Left forelimb (tissue), 1 donor: Measurements from ENCODE around the gene ZFP57.

Experiments
- DNase-seq: peaks from one replicate; pipeline ENCODE4 v3.0.0-alpha.2; 2018; ENCODE audit warnings: low spot score

Gene ZFP57

GRCh38 chr6:29655658-29656057, 25.3 kb downstream of the ZFP57 start:
- DNase-seq: no peak

GRCh38 chr6:29653452-29654038, 27.4 kb downstream of the ZFP57 start:
- DNase-seq: no peak

DNA sequence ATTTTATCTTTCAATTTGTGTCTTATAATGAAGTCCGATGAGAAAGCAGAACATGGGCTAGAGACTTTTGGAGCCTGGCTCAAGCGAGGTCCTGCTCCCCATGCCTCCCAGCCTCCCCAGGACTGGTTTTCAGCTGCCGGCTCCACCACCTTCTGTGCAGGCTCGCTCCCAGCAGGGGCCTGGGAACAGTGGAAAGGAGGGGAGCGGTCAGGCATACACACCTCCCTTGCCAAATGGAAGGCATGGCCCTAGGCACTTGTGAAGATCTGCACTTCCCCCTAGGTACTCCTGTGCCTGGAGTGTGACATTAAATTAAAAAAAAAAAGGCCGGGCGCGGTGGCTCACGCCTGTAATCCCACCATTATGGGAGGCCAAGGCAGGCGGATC, 28.8 kb downstream of the ZFP57 start:
- no peak for DNase-seq

DNA sequence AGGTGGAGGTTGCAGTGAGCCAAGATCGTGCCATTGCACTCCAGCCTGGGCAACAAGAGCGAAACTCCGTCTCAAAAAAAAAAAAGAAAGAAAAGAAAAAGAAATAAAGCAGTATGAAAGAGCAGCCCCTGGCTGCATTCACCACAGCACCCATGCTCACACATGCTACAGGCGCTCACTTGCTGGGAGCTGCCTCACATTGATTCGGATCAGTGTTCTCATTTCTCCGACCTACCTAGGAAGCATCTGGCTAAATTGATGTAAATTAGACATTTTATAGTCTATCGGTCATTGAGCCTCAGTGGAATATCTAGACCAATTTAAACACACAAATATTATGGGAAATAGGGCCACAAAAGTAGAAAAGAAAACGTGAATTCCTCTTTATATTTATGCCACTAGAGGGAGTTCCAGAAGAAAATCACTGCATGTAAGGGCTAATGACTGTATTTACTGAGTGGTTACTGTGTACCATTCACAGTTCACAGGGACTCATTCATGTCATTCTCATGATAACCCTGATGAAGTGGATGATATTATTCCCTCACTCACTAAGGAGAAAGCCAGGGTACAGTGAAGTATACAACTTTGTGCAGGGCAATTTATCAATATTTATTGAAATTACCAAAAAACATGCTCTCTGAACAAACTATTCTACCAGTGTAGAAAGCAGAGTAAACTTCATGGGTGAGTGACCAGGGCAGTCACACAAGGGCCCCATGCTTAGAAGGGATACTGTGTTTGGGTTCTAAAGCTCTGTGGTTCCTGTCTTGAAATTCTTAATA, 29.3 kb downstream of the ZFP57 start:
- no peak for DNase-seq

DNA sequence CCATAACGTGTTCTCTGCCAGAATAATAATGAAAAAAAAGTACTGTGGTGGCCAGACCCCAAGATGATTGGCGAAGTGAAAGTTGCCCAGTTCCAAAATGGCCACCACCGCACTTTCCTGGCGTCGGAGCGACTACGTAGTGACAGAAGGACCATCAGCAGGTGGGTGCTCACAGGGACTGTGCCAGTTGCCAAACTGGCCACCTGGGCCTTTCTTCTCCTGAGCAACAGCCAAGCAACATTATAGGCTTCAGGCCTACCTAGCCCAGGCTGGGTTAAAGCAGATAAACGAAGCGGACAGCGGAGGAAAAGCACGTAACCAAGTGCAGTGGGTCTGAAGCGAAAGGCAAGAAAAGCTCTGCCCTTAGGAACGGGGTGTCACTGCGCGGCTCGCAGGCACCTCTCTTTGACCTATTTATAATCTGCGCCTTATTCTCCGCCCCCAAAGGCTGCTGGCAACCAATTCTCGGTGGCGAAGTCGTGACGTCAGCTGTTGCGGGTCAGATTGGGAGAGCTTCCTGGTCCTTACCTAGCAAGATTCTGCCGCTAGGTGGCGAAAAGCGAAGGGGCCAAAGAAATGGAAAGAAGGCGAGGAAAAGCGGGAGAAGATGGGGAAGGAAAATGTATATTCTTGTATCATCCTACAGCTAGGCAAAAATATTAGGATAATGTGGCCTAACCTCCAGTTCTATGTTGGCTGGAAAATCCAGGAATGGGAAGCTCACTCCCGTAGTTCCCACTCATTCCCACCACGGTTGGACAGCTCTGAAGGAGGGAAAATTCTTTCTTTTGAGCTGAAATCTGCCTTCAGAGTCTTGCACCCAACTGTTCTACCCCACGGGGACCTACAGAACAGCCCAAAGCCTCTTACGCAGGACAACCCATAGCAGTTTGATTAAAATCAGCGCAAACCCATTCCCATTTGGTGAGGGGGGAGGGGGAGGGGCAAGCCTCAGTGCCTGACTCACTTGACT, 31.0 kb downstream of the ZFP57 start:
- peak; percentile 95 for DNase-seq

GRCh38 chr6:29647927-29648642, 32.9 kb downstream of the ZFP57 start:
- DNase-seq: no peak

DNA sequence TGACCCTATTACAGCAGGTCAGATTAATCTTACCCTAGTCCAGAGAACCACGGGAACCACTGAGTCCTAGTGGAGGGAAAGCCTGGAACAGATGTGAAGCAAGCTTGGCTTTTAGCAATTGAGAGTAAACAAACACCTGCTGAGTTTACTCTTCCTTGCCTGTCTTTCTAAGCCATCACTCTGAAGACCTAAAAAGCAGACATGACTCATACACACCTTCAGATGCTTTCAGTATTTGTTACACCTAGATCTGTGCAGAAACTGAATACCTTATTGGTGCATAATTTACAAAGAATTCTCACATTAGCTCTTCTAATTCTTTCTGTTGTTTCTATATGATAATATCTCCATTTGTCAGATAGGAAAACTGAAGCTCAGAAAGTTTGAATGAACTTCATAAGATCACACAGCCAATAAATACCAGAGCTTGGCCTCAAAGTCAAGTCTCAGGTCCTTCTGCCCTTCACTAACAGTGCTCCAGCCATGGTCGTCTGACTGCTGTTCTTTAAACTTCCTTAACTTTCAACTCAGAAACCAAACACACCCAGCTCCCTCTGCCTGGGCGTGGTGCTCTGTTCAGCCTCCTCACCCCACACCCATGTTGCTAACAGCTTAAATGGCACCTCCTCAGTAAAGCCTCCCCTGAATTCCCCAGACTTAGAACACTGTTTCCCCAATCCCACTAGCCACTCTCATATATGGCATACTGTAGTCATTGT, 39.4 kb downstream of the ZFP57 start:
- no peak for DNase-seq

DNA sequence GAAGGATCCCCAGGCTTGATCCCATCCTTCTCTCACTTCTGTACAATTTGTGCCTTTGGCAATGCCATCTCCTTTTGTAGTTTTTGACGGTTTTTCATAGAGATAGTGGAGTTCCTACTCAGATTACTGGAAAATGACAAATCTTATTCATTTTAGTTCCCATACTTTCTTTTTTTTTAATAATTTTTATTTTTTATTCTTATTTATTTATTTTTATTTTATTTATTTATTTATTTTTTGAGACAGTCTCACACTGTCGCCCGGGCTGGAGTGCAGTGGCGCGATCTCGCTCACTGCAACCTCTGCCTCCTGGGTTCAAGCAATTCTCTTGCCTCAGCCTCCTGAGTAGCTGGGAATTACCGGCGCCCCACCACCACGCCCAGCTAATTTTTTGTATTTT, 43.7 kb downstream of the ZFP57 start:
- DNase-seq: no peak

DNA sequence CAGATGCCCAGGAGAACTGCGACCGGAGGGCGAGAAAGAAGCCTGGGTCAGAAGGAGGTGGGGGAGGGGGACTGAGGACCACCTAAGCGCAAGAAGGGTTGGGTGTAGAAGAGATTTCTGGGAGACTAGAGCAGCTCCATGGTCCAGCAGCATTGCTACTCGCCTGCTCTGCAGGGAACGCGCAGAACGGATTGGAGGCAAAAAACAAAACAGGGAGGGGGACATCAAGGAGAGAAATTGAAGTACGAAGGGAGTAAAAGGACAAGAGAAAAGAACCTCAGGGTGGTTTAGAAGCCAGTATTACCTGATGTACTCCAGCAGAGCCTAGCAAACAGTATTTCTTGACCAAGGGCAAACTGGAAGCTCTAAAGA, 47.4 kb downstream of the ZFP57 start:
- DNase-seq: no peak

GRCh38 chr6:29632789-29633533, 48.0 kb downstream of the ZFP57 start, which contains the start of gene GABBR1:
GABBR1 (minus strand) TSS chr6:29633183; CDS start chr6:29632385, 798 bp downstream.
- peak; percentile 93 for DNase-seq

GRCh38 chr6:29631860-29632731, 48.9 kb downstream of the ZFP57 start:
- DNase-seq: peak; percentile 79

DNA sequence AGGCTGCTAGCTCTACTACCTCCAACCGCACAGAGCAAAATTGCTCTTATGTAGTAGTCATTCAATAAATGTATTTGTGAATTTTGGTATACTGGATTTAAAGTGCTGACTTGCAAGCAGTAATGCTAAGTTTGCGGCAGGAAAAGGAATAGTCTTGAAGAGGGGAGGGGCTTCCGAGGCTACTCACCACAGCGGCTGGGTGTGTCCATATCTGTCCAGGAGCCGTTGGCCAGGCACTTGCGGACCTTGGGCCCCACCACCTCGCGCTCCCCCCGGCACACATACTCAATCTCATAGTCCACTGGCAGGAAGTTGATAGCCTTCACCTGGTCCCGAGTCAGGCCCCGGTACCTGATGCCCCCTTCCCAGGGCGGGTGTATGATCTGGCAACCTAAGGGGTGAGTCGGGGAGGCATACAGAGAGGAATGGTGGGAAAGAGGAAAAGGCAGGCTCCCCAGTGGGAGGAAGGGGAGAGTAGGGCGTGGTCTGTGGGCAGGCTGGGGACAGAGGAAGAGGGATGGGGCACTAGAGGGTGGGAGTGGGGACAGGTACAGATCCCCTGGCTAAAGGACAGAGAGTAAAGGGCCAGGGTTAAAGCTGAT, 49.6 kb downstream of the ZFP57 start:
- DNase-seq: no peak

GRCh38 chr6:29630315-29630714, 50.6 kb downstream of the ZFP57 start:
- DNase-seq: no peak

DNA sequence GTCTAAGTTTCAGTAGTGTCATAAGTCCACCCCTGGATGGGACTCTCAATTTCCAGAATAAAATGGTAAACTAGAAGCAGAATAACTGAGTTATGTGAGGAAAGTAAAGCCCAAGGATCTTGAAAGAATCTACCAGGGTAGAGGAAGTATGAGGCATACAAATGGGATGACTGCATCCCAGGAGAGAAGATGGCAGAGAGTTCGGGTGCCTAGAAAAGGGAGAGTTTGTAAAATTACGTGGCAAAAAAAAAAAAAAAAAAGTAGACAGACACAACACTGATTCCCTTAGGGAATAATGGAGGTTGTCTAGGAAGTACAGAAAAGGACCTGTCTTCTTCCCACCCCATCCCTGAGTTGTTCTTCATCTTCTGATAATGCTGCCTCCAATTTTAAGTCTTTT, 51.4 kb downstream of the ZFP57 start:
- DNase-seq: no peak

GRCh38 chr6:29628419-29629281, 52.3 kb downstream of the ZFP57 start:
- peak; percentile 80 for DNase-seq

DNA sequence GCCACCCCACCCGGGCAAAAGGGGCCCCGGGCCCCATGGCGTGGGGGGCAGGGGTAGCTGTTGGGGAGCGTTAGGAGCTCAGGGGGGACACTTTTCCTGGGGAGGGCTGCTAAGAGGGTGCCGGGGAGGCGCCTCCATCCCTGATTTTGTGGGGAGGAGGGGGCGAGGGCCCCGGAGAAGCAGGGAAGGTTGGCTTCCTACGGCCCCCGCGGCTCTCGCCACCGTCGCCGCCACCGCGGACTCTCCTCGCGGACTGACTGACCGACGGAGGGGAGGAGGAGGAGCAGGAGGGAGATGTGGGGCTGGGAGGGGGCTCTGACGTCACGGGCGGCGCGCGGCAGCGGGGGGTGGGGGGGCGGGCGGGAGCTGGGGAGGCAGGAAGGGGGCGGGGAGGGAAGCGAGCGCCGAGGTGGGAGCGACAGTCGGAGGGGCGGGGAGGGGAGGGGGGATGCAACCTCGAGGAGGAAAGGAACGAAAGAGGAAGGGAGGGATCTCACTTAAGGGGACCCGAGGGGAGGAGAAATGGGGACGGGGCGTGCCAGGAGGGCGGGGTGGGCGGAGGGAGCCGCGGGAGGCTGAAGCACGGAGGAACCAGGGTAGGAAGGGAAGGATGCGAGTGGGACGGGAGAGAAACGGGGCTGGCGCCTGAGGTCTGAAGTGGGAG, 53.1 kb downstream of the ZFP57 start:
- DNase-seq: peak; percentile 89

DNA sequence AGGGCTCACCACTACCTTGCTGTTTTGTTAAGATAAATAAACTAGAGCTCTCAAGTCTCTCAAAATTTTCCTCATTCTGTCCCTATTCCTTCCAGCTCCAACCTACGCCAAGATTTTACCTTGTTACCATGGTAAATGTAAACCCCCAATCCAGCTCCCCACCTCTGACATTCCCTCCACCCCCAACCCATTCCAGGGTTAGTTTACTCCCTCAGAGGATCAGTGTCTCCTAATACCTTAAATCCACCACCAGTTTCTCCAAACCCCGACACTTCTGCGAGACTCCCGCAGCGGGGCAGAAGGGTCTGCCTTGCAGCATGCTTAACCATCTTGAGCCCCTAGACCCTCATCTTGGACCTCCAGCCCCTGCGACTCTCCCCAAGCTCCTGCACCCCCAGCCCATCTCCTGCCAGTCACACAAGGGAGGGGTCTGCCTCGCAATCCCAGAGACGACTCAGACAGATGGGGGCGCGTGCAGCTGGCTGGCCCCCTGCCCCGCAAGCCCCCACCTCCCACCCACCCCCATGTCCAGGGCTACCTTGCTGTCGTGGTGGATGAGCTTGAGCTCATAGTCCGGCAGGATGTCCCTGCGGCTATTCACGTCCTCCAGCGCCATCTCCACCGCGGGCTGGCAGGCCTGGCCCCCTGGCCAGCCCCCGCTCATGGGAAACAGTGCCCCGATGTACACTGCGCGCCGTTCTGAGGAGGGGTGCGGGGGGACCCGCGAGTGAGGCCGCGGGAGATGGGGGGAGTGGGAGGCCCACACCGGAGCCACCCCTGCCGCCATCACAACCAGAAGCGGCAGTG, 53.8 kb downstream of the ZFP57 start:
- peak; percentile 69 for DNase-seq
